Neural crest cell (in vitro differentiated cells): ENCODE results near the gene GRPEL1. TPM values are rescaled to one million over a fixed set of nuclear protein-coding genes. Genes with fewer than 3 reads are reported as not detected.

Source experiments
- DNase-seq: peaks from one replicate; pipeline ENCODE4 v3.0.0; 2021; ENCODE audit warnings: low read depth, mixed read lengths, low spot score
- H3K27ac Mint-ChIP-seq: one replicate; pipeline ENCODE4 v1.8.0; 2021; ENCODE audit warnings: mild to moderate bottlenecking, mixed read lengths; ENCODE audit not compliant: unreplicated experiment
- H3K27me3 Mint-ChIP-seq: 2 replicates; pipeline ENCODE4 v1.8.0; 2021; ENCODE audit warnings: low read depth, mild to moderate bottlenecking, mixed read lengths
- H3K36me3 Mint-ChIP-seq: 2 replicates; pipeline ENCODE4 v1.8.0; 2021; ENCODE audit warnings: low read depth, mild to moderate bottlenecking, mixed read lengths
- H3K4me1 Mint-ChIP-seq: 2 replicates; pipeline ENCODE4 v1.8.0; 2021; ENCODE audit warnings: mixed read lengths
- H3K4me3 Mint-ChIP-seq: one replicate; pipeline ENCODE4 v1.8.0; 2021; ENCODE audit warnings: mild to moderate bottlenecking, mixed read lengths
- H3K9me3 Mint-ChIP-seq: 2 replicates; pipeline ENCODE4 v1.8.0; 2021; ENCODE audit warnings: mixed read lengths
- CTCF ChIP-seq: fragments of 200-600 bp; sonication (generic); conservative IDR thresholded peaks from 2 replicates; pipeline ENCODE4 v1.5.0; 2021; ENCODE audit warnings: antibody characterized with exemption, mild to moderate bottlenecking
- total RNA-seq: library from RNA; stranded (reverse); gene quantifications from 2 replicates; pipeline ENCODE4 v1.2.1, GENCODE V29; 2021

Gene GRPEL1
- total RNA-seq, 1 donor from 2014 or later = 28.2 TPM

- no peak for TF ChIP-seq CTCF
- H3K9me3 Mint-ChIP-seq = no peaks in the 10 kb centered on the region
- H3K27ac Mint-ChIP-seq = peak overlapping the region; percentile 78
- peaks cover 8% of the 10 kb centered on the region for H3K36me3 Mint-ChIP-seq
- no peak for DNase-seq
- H3K27me3 Mint-ChIP-seq = no peaks in the 10 kb centered on the region
- H3K4me3 Mint-ChIP-seq = no peak overlapping the region
- no peaks in the 10 kb centered on the region for H3K4me1 Mint-ChIP-seq
Observed at GRCh38 chr4:7054106-7054880, 13.6 kb downstream of the GRPEL1 start.

- no peak for TF ChIP-seq CTCF
- no peak for DNase-seq
- Mint-ChIP-seq H3K4me1 (no peaks in the 10 kb centered on the region), H3K27ac (no peak overlapping the region), H3K9me3 (no peaks in the 10 kb centered on the region), H3K36me3 (peaks cover 8% of the 10 kb centered on the region), H3K27me3 (no peaks in the 10 kb centered on the region), H3K4me3 (no peak overlapping the region)
Observed at GRCh38 chr4:7052923-7053715, 14.7 kb downstream of the GRPEL1 start.

GRCh38 chr4:7052313-7052712 lies 15.6 kb downstream of the GRPEL1 start:
- no peak for DNase-seq
- H3K27ac Mint-ChIP-seq = no peak overlapping the region
- no peaks in the 10 kb centered on the region for H3K4me1 Mint-ChIP-seq
- no peak overlapping the region for H3K4me3 Mint-ChIP-seq
- TF ChIP-seq CTCF = no peak
- H3K9me3 Mint-ChIP-seq = no peaks in the 10 kb centered on the region
- H3K36me3 Mint-ChIP-seq = peaks cover 6% of the 10 kb centered on the region
- H3K27me3 Mint-ChIP-seq = no peaks in the 10 kb centered on the region

- no peak for DNase-seq
- H3K36me3 Mint-ChIP-seq = peaks cover 6% of the 10 kb centered on the region
- no peaks in the 10 kb centered on the region for H3K4me1 Mint-ChIP-seq
- no peaks in the 10 kb centered on the region for H3K9me3 Mint-ChIP-seq
- no peaks in the 10 kb centered on the region for H3K27me3 Mint-ChIP-seq
- H3K4me3 Mint-ChIP-seq = no peak overlapping the region
- TF ChIP-seq CTCF = no peak
- no peak overlapping the region for H3K27ac Mint-ChIP-seq
Observed at GRCh38 chr4:7051905-7052304, 16.0 kb downstream of the GRPEL1 start.

- no peaks in the 10 kb centered on the region for H3K4me1 Mint-ChIP-seq
- TF ChIP-seq CTCF = no peak
- H3K36me3 Mint-ChIP-seq = peaks cover 6% of the 10 kb centered on the region
- DNase-seq = no peak
- no peaks in the 10 kb centered on the region for H3K9me3 Mint-ChIP-seq
- H3K4me3 Mint-ChIP-seq = no peak overlapping the region
- H3K27me3 Mint-ChIP-seq = no peaks in the 10 kb centered on the region
- H3K27ac Mint-ChIP-seq = no peak overlapping the region
Observed at GRCh38 chr4:7051144-7051495, 16.7 kb downstream of the GRPEL1 start.
